Epithelial cell of proximal tubule (primary cell): ENCODE results near the gene TBC1D9B. TPM values are rescaled to one million over a fixed set of nuclear protein-coding genes. Genes with fewer than 3 reads are reported as not detected.

Experiments used
- DNase-seq: peaks from one replicate; pipeline ENCODE4 v3.0.0-alpha.2; 2011; ENCODE audit warnings: low read depth
- H3K4me3 ChIP-seq: 2 replicates; pipeline ENCODE4 v1.5.1; 2011; ENCODE audit warnings: low read depth, mild to moderate bottlenecking, low read length
- total RNA-seq: library from RNA; depleted of rRNA; stranded (reverse); fragments of >200 nt; gene quantifications from 2 replicates; pipeline ENCODE4 v1.2.3, GENCODE V29; 2015
- TF ChIP-seq, protein P1 (sequence below): conservative IDR thresholded peaks from 2 replicates; pipeline ENCODE4 v1.5.1; 2012; ENCODE audit warnings: low read depth, mild to moderate bottlenecking, low read length

TBC1D9B gene
- total RNA-seq, 1 donor from 2014 or later = 69.0 TPM

DNA sequence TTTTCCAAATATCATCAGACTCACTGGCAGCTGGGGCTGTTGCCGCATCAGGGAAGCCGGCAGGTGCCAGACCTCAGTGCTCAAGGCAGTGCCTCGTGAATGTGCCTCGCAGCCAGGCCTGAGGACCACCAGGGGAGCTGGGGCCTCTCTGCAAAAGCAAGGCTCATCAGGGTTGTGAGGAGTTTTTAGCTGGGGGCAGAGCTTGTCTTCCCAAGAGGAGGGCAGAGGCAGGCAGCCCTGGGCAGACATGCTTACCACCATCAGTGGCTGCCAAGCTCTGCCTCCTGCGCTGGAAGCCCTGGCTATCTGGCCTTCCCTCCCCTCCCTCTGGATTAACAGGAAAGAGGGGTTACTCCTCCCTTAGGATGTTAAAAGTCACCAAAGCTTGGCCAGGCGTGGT lies 8.8 kb upstream of the TBC1D9B start:
- no peak overlapping the region for H3K4me3 ChIP-seq
- no peak for DNase-seq
- TF ChIP-seq, protein P1, sequence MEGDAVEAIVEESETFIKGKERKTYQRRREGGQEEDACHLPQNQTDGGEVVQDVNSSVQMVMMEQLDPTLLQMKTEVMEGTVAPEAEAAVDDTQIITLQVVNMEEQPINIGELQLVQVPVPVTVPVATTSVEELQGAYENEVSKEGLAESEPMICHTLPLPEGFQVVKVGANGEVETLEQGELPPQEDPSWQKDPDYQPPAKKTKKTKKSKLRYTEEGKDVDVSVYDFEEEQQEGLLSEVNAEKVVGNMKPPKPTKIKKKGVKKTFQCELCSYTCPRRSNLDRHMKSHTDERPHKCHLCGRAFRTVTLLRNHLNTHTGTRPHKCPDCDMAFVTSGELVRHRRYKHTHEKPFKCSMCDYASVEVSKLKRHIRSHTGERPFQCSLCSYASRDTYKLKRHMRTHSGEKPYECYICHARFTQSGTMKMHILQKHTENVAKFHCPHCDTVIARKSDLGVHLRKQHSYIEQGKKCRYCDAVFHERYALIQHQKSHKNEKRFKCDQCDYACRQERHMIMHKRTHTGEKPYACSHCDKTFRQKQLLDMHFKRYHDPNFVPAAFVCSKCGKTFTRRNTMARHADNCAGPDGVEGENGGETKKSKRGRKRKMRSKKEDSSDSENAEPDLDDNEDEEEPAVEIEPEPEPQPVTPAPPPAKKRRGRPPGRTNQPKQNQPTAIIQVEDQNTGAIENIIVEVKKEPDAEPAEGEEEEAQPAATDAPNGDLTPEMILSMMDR = no peak

DNA sequence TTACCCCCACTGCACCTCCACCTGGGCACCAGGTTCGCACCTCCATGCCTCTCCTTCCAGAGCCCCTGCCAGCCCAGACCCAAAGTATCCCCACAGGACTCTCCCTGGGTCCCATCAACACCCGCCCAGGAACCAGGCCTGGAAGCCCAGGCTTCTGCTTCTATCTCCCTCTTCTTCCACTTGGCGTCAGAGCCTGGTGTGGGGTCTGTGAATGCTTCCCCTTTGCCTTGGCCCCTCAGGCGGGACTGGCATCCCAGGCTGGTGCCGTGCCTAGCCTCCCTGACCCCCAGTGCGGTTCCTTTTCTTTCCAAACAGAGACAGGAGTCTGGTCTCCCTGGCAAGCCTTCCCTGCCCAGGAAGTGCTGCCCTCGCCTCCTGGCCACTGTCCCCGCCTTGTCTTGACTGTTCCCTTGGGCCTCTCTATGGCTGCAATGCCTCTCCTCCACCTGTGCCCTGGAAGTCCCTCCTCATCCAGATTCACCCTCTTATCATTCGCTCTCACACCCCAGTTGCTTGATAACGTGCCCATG lies 7.8 kb upstream of the TBC1D9B start:
- no peak for DNase-seq
- no peak overlapping the region for H3K4me3 ChIP-seq
- TF ChIP-seq, protein P1 = no peak

DNA sequence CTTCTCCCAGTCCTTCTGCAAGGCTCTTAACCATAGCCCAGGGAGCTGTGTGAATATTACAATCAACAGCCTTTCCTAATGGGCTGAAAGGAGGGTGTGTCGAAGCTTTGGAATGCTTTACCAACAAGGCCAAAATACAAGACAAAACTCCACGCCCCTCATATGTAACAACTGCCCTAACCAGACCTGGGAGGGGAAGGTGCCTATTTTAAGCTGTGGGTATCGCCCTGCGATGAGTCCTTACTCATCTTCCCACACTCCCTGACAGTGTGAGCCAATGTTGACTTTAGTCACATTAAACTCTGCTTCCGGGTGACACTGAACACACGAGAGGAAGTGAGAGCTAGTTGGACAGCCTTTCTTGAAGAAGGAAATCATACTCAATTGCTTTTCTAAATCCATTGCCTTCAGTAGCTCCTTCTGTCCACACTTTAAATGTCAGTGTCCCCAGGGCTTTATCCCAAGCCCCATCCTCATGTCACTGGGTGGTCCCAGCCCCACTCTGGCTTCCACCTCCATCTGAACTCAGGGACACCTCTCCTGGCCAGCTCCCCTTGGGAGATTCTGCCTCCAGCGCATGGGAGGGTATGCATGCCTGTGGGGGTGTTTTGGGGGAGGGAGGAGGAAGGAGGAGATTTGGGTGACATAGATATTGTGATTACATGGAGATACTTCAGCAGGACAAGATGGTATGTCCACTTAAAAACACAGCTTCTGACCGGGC lies 6.5 kb upstream of the TBC1D9B start:
- H3K4me3 ChIP-seq = no peak overlapping the region
- TF ChIP-seq, protein P1 = no peak
- no peak for DNase-seq

DNA sequence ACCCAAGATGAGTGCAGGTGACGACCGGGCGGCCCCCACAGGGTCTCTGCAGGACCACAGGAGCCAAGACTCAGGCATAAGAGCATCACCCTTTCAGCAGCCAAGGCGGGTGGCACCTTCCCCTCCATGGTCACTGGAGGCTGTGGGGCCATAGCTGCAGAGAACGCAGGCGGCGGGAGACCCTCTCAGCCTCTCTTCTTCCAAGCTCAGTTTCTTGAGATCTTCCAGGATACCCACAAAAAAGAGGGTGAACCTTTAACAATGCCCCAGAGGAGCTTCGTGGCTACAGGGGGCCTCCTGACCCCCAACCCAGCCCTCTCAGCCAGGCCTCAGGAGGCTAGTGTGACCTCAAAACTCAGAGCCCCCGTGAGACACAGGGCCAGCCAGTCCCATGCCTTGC lies 5.8 kb upstream of the TBC1D9B start:
- no peak for DNase-seq
- TF ChIP-seq, protein P1 = no peak
- H3K4me3 ChIP-seq = no peak overlapping the region

DNA sequence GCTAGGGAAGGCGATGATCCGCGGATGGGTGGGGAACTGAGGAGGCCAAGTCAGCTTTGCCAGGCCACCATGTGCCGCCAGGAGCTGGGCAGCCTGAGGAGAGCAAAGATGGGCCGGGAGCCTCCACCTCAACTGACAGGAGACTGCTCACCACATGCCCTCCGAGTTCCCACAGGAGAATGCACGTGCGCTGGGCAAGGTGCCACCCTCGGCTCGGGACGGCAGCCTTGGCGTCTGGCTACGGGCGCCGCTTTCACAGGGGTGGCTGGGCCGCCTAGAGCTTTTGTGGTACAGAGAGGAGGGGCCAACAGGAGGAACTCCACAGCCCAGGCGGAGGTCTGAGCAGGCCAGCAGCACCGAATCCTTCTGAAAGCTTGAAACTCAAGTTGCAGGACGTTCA lies 5.3 kb upstream of the TBC1D9B start:
- TF ChIP-seq, protein P1 = no peak
- DNase-seq = no peak
- no peak overlapping the region for H3K4me3 ChIP-seq

DNA sequence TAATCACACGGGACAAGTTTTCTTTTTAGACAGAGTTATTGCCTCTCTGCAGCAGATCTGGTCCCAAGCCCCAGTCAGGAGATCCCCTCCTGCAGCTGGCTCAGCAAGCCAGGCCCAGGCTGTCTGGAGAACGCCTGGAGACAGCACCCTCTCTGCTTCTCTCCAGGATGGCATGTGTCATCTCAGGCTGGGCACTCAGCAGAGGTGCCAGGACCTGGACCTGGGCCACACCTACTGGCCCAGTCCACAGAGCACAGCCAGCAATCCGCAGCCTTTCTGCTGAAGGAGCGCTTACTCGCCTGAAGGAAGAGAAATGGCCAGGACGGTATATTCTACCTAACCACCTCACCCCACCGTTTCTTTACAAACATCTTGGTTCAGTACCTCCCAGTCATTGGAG lies 4.7 kb upstream of the TBC1D9B start:
- no peak for DNase-seq
- TF ChIP-seq, protein P1 = no peak
- no peak overlapping the region for H3K4me3 ChIP-seq

DNA sequence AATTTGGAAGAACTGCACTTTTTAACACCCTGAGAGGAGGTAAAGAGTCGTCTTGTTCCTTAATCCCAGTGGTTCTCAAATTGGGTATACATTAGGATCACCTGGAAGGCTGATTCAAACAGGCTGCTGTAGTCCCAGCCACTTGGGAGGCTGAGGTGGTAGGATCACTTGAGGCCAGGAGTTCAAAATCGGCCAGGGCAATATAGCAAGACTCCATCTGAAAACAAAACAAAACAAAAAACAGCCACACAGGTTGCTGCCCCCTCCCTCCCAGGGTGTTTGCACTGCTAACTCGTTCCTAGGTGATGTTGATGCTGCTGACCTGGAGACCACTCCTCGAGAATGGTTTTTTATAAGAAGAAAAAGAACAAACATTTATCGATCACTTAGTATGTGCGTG lies 1.5 kb upstream of the TBC1D9B start:
- DNase-seq = no peak
- TF ChIP-seq, protein P1 = no peak
- H3K4me3 ChIP-seq = no peak overlapping the region
